PFSK-1 (cell line): ENCODE measurements around the gene TPPP3.

ENCODE experiments used
- FOXP2 ChIP-seq: optimal IDR thresholded peaks from 2 replicates; pipeline ENCODE3; 2011; ENCODE audit warnings: borderline replicate concordance, control low read depth, inconsistent platforms; ENCODE audit not compliant: insufficient read depth; ENCODE audit errors: extremely low read length, extremely low read depth
- POLR2AphosphoS5 ChIP-seq: IDR thresholded peaks from 2 replicates; pipeline ENCODE4 v1.6.1; 2012; ENCODE audit warnings: low read depth, mild to moderate bottlenecking, control low read depth, low read length, moderate library complexity
- TAF1 ChIP-seq: IDR thresholded peaks from 2 replicates; pipeline ENCODE4 v1.6.1; 2012; ENCODE audit warnings: low read length, control low read depth, borderline replicate concordance; ENCODE audit not compliant: insufficient read depth

DNA sequence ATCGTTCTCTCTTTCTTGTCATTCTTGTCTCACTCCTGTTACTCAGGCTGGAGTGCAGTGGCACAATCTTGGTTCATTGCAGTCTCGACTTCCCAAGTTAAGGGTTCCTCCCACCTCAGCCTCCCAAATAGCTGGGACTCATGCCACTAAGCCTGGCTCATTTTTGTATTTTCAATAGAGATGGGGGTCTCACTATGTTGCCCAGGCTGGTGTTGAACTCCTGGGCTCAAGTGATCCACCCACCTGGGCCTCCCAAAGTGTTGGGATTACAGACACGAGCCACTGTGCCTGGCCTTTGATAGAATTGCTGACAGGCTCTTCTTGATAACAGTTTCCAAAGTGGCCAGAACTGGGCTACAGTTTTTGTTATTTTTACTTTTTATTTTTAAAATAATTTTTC, 32.3 kb downstream of the TPPP3 start:
- no peak for TF ChIP-seq TAF1
- TF ChIP-seq FOXP2, result no peak
- TF ChIP-seq POLR2AphosphoS5, result no peak
